NB4 (cell line): ENCODE results near the gene LBHD2.

Source experiments
- DNase-seq: peaks from one replicate; pipeline ENCODE4 v3.0.0; 2010; ENCODE audit warnings: low read depth
- H3K4me3 ChIP-seq: one replicate; pipeline ENCODE4 v1.5.1; 2011; ENCODE audit warnings: mild to moderate bottlenecking, low read depth, low read length, moderate library complexity
- CTCF ChIP-seq: IDR thresholded peaks from one replicate; pipeline ENCODE4 v1.5.1; 2012; ENCODE audit warnings: low read depth, low read length
- MAX ChIP-seq: IDR thresholded peaks from 2 replicates; pipeline ENCODE4 v1.6.1; 2011; ENCODE audit warnings: low read depth, low read length
- MYC ChIP-seq: IDR thresholded peaks from 2 replicates; pipeline ENCODE4 v1.6.1; 2011; ENCODE audit warnings: low read depth, low read length
- POLR2A ChIP-seq: IDR thresholded peaks from 2 replicates; pipeline ENCODE4 v1.6.1; 2011; ENCODE audit warnings: mild to moderate bottlenecking; ENCODE audit not compliant: insufficient read length; ENCODE audit errors: extremely low read depth

Gene LBHD2

GRCh38 chr14:103133210-103134140, 49.5 kb downstream of the LBHD2 start:
- DNase-seq = no peak
- TF ChIP-seq MAX (no peak), POLR2A (no peak), MYC (no peak), CTCF (no peak)
- no peak overlapping the region for H3K4me3 ChIP-seq

- DNase-seq = no peak
- no peak overlapping the region for H3K4me3 ChIP-seq
- TF ChIP-seq CTCF (no peak), MAX (no peak)
Observed at GRCh38 chr14:103134405-103134804, 50.4 kb downstream of the LBHD2 start.

GRCh38 chr14:103134919-103135318, 50.9 kb downstream of the LBHD2 start:
- DNase-seq = no peak
- TF ChIP-seq MAX (no peak), MYC (no peak), CTCF (no peak), POLR2A (no peak)
- no peak overlapping the region for H3K4me3 ChIP-seq

- no peak for DNase-seq
- TF ChIP-seq CTCF = no peak
- no peak for TF ChIP-seq MYC
- TF ChIP-seq MAX = no peak
- no peak for TF ChIP-seq POLR2A
- no peak overlapping the region for H3K4me3 ChIP-seq
Observed at GRCh38 chr14:103135333-103136260, 51.6 kb downstream of the LBHD2 start.

GRCh38 chr14:103136388-103137271, 52.6 kb downstream of the LBHD2 start:
- TF ChIP-seq CTCF (no peak), MAX (no peak), POLR2A (no peak), MYC (no peak)
- peak; percentile 38 for DNase-seq
- H3K4me3 ChIP-seq = no peak overlapping the region
